SK-N-SH (cell line): Measurements from ENCODE around the gene TMPRSS9. TPM values are rescaled to one million over a fixed set of nuclear protein-coding genes. Genes with fewer than 3 reads are reported as not detected.

Experiments
- CTCF ChIA-PET: fragments of 300-600, 350-600 bp; formaldehyde crosslinking; extraction: SDS; loops from one replicate; lab custom pipeline; 2021; lab: Yijun Ruan, JAX
- POLR2A ChIA-PET: fragments of 350-600 bp; sonication (Branson Sonifier 250); formaldehyde crosslinking; extraction: SDS; loops from one replicate; lab custom pipeline; 2020; ENCODE audit warnings: antibody characterized with exemption, inconsistent platforms; lab: Yijun Ruan, JAX
- DNase-seq: peaks from one replicate; pipeline ENCODE4 v3.0.0; 2012
- H2AFZ ChIP-seq: fragments of 200-600 bp; sonication (generic); 2 replicates; pipeline ENCODE4 v1.8.1; 2016; ENCODE audit warnings: antibody characterized with exemption, mild to moderate bottlenecking, low read depth
- H3F3A ChIP-seq: fragments of 200-600 bp; sonication (generic); replicated peaks from 2 replicates; pipeline ENCODE3; 2016; ENCODE audit warnings: antibody characterized with exemption, mild to moderate bottlenecking; ENCODE audit not compliant: insufficient read depth
- H3K27ac ChIP-seq, 2 experiments: fragments of 200-500 bp in 1 of 2; fragments of 200-600 bp in 1 of 2; sonication (Bioruptor generic) in 1 of 2; sonication (generic), shearing (Covaris generic) in 1 of 2; 2 replicates each; pipeline versions ENCODE4 v1.5.1 to v1.6.1; 2014 to 2016; ENCODE audit warnings: low read depth in 2 of 2, inconsistent platforms in 1 of 2, low read length in 1 of 2, mild to moderate bottlenecking in 1 of 2, mixed read lengths in 1 of 2
- H3K27me3 ChIP-seq: fragments of 200-600 bp; sonication (generic), shearing (Covaris generic); 2 replicates; pipeline ENCODE4 v1.6.1; 2016; ENCODE audit warnings: mixed run types; ENCODE audit not compliant: insufficient read depth
- H3K36me3 ChIP-seq, 2 experiments: fragments of 200-500 bp in 1 of 2; fragments of 200-600 bp in 1 of 2; sonication (Bioruptor generic) in 1 of 2; sonication (generic) in 1 of 2; replicated peaks in 1 of 2; 2 replicates each; pipeline versions ENCODE3 to v1.5.1; 2014 to 2016; ENCODE audit warnings: low read length in 1 of 2, mild to moderate bottlenecking in 1 of 2; ENCODE audit not compliant: insufficient read depth in 2 of 2, control insufficient read depth in 1 of 2
- H3K4me1 ChIP-seq, 2 experiments: fragments of 200-500 bp in 1 of 2; fragments of 200-600 bp in 1 of 2; sonication (Bioruptor generic) in 1 of 2; sonication (generic), shearing (Covaris generic) in 1 of 2; 2 replicates each; pipeline versions ENCODE4 v1.5.1 to v1.6.1; 2014 to 2016; ENCODE audit warnings: low read depth in 1 of 2, low read length in 1 of 2, mixed run types in 1 of 2; ENCODE audit not compliant: insufficient read depth in 2 of 2, control insufficient read depth in 1 of 2
- H3K4me2 ChIP-seq: fragments of 200-600 bp; sonication (generic), shearing (Covaris generic); 2 replicates; pipeline ENCODE4 v1.6.1; 2017; ENCODE audit warnings: mixed run types
- H3K4me3 ChIP-seq, 2 experiments: fragments of 200-500 bp in 1 of 2; fragments of 200-600 bp in 1 of 2; sonication (Bioruptor generic) in 1 of 2; sonication (generic), shearing (Covaris generic) in 1 of 2; 2 replicates each; pipeline versions ENCODE4 v1.5.1 to v1.8.1; 2014 to 2016; ENCODE audit warnings: low read depth in 2 of 2, inconsistent platforms in 1 of 2, low read length in 1 of 2, mild to moderate bottlenecking in 1 of 2, mixed read lengths in 1 of 2, moderate library complexity in 1 of 2
- H3K79me2 ChIP-seq: fragments of 200-600 bp; sonication (generic); 2 replicates; pipeline ENCODE4 v1.8.1; 2017; ENCODE audit warnings: mild to moderate bottlenecking; ENCODE audit not compliant: insufficient read depth
- H3K9ac ChIP-seq: fragments of 200-600 bp; sonication (generic); 2 replicates; pipeline ENCODE4 v1.6.1; 2017; ENCODE audit warnings: mixed run types
- H3K9me2 ChIP-seq: fragments of 200-600 bp; sonication (generic); 2 replicates; pipeline ENCODE4 v1.6.1; 2017; ENCODE audit warnings: mixed run types
- H3K9me3 ChIP-seq: fragments of 200-600 bp; sonication (generic); 2 replicates; pipeline ENCODE4 v1.6.1; 2017; ENCODE audit warnings: mixed run types, mild to moderate bottlenecking, moderate library complexity
- H4K20me1 ChIP-seq: fragments of 200-600 bp; sonication (generic); 2 replicates; pipeline ENCODE4 v1.6.1; 2017; ENCODE audit warnings: mild to moderate bottlenecking, mixed run types; ENCODE audit not compliant: insufficient read depth
- CHD2 ChIP-seq: fragments of 150-350 bp; IDR thresholded peaks from 2 replicates; pipeline ENCODE4 v1.6.1; 2018; ENCODE audit warnings: low read length; ENCODE audit not compliant: partially characterized antibody
- ELF1 ChIP-seq: IDR thresholded peaks from 2 replicates; pipeline ENCODE4 v1.4.0; 2012
- GATA2 ChIP-seq: sonication (generic); formaldehyde crosslinking; IDR thresholded peaks from 2 replicates; pipeline ENCODE4 v1.5.0; 2020; ENCODE audit warnings: mild to moderate bottlenecking, missing genetic modification reagents
- POLR2AphosphoS5 ChIP-seq: IDR thresholded peaks from 2 replicates; pipeline ENCODE4 v1.6.1; 2012; ENCODE audit warnings: low read depth, low read length
- RAD21 ChIP-seq: IDR thresholded peaks from 2 replicates; pipeline ENCODE4 v1.6.1; 2012; ENCODE audit warnings: mild to moderate bottlenecking, low read length
- RCOR1 ChIP-seq: fragments of 150-350 bp; IDR thresholded peaks from 2 replicates; pipeline ENCODE4 v1.6.1; 2017; ENCODE audit warnings: antibody characterized with exemption, low read length
- RFX5 ChIP-seq: IDR thresholded peaks from 2 replicates; pipeline ENCODE4 v1.6.1; 2012; ENCODE audit warnings: mild to moderate bottlenecking, improper control_type of control experiment, low read length
- TEAD4 ChIP-seq: IDR thresholded peaks from 2 replicates; pipeline ENCODE4 v1.4.0; 2012; ENCODE audit warnings: mild to moderate bottlenecking, borderline replicate concordance; ENCODE audit not compliant: insufficient read depth
- WGBS: methylation state at CpG from one replicate; pipeline ENCODE4 v1.1.6; 2017; ENCODE audit warnings: low lambda C conversion rate; 5-methylcytosine and 5-hydroxymethylcytosine counted together
- polyA plus RNA-seq, 3 experiments: library from polyadenylated mRNA; depleted of rRNA; stranded (reverse); fragments of >200 nt; gene quantifications; 2 replicates each; pipeline ENCODE4 v1.2.3, GENCODE V29; 2012
- TF ChIP-seq, protein P1 (sequence below): fragments of 150-350 bp; IDR thresholded peaks from 2 replicates; pipeline ENCODE4 v1.6.1; 2016; ENCODE audit warnings: mild to moderate bottlenecking, low read depth, low read length
- TF ChIP-seq, protein P2 (sequence below): IDR thresholded peaks from 2 replicates; pipeline ENCODE4 v1.4.0; 2012; ENCODE audit warnings: low read depth, borderline replicate concordance

TMPRSS9 gene
- polyA plus RNA-seq, 1 of the 3 experiments (the other 2 are of a cell fraction): not detected

GRCh38 chr19:2350656-2351055 lies 9.4 kb upstream of the TMPRSS9 start:
- POLR2A ChIA-PET: no interaction called here
- Histone ChIP-seq H3K9ac (no peak overlapping the region), H3K27ac (no peak overlapping the region), H3F3A (no peaks in the 10 kb centered on the region), H3K9me3 (no peaks in the 10 kb centered on the region)
- no peak for TF ChIP-seq RFX5
- no peak for TF ChIP-seq ELF1
- TF ChIP-seq CHD2: no peak
- TF ChIP-seq TEAD4: no peak
- TF ChIP-seq, all 33 proteins: peak for 0
- H3K4me2 ChIP-seq: no peak overlapping the region
- no peak overlapping the region for H2AFZ ChIP-seq
- no peak for DNase-seq
- no peaks in the 10 kb centered on the region for H4K20me1 ChIP-seq
- H3K36me3 ChIP-seq: peaks cover 0 to 5% of the 10 kb centered on the region in 2 experiments
- H3K79me2 ChIP-seq: no peaks in the 10 kb centered on the region
- H3K27me3 ChIP-seq: no peaks in the 10 kb centered on the region
- CTCF ChIA-PET: no interaction called here
- over 99% methylated on average over 9 of the region's 16 CpGs for WGBS
- H3K4me1 ChIP-seq: peaks cover 0 to 10% of the 10 kb centered on the region in 2 experiments; a peak in 1 of 4 replicates
- H3K9me2 ChIP-seq: no peaks in the 10 kb centered on the region
- H3K4me3 ChIP-seq: no peak overlapping the region

DNA sequence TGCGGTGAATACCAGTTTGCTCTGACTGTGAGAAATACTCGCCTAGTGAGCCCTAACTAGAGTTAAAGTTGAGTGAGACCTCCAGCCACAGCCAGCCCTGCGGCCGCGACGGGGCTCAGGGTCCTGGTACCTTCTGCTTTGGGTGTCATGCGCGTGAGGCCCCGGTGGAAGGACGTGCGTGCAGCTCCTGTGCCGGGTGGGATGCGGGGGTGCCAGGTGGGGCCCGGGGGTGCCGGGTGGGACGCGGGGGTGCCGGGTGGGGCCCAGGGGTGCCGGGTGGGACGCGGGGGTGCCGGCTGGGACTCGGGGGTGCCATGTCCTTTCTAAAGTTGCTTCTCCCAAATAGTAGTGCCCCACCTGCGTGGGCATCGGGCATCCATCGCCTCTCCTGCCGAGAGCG lies 8.5 kb upstream of the TMPRSS9 start:
- Histone ChIP-seq H3K9me2 (no peaks in the 10 kb centered on the region), H3K9me3 (no peaks in the 10 kb centered on the region), H3F3A (no peaks in the 10 kb centered on the region), H3K9ac (no peak overlapping the region), H3K36me3 (peaks cover 0 to 5% of the 10 kb centered on the region in 2 experiments), H3K4me3 (no peak overlapping the region), H3K4me2 (no peak overlapping the region), H4K20me1 (no peaks in the 10 kb centered on the region), H3K4me1 (peaks cover 0 to 10% of the 10 kb centered on the region in 2 experiments; a peak in 1 of 4 replicates), H2AFZ (no peak overlapping the region), H3K79me2 (no peaks in the 10 kb centered on the region), H3K27me3 (no peaks in the 10 kb centered on the region), H3K27ac (no peak overlapping the region)
- DNase-seq: no peak
- ChIA-PET CTCF (interaction anchor here (1.1 kb wide), 1 partner anchor 43 kb away, joined by 3 read pairs; no protein-coding TSS in a partner anchor), POLR2A (no interaction called here)
- TF ChIP-seq POLR2AphosphoS5 (no peak), RAD21 (no peak), RCOR1 (no peak), GATA2 (CRISPR knock-in tag) (no peak), CHD2 (no peak)
- TF ChIP-seq, protein P1, sequence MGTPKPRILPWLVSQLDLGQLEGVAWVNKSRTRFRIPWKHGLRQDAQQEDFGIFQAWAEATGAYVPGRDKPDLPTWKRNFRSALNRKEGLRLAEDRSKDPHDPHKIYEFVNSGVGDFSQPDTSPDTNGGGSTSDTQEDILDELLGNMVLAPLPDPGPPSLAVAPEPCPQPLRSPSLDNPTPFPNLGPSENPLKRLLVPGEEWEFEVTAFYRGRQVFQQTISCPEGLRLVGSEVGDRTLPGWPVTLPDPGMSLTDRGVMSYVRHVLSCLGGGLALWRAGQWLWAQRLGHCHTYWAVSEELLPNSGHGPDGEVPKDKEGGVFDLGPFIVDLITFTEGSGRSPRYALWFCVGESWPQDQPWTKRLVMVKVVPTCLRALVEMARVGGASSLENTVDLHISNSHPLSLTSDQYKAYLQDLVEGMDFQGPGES: no peak
- TF ChIP-seq, protein P2, sequence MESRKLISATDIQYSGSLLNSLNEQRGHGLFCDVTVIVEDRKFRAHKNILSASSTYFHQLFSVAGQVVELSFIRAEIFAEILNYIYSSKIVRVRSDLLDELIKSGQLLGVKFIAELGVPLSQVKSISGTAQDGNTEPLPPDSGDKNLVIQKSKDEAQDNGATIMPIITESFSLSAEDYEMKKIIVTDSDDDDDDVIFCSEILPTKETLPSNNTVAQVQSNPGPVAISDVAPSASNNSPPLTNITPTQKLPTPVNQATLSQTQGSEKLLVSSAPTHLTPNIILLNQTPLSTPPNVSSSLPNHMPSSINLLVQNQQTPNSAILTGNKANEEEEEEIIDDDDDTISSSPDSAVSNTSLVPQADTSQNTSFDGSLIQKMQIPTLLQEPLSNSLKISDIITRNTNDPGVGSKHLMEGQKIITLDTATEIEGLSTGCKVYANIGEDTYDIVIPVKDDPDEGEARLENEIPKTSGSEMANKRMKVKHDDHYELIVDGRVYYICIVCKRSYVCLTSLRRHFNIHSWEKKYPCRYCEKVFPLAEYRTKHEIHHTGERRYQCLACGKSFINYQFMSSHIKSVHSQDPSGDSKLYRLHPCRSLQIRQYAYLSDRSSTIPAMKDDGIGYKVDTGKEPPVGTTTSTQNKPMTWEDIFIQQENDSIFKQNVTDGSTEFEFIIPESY: no peak
- WGBS: 96% methylated on average over 25 of the region's 28 CpGs
